SJCRH30 (cell line): ENCODE data around the gene CKS2. TPM values are rescaled to one million over a fixed set of nuclear protein-coding genes. Genes with fewer than 3 reads are reported as not detected.
"Not testable (repeated sequence)": the region's sequence is repeated elsewhere in the genome, so short reads cannot be mapped to it uniquely, and the experiment has no call there.

Source experiments
- DNase-seq, 2 experiments: peaks; one replicate each; pipeline ENCODE4 v3.0.0-alpha.2; 2015 to 2020
- H3K27ac ChIP-seq: fragments of 250-450 bp; sonication (Bioruptor Pico); 2 replicates; pipeline ENCODE4 v1.5.1; 2020; ENCODE audit warnings: mild to moderate bottlenecking, moderate library complexity
- H3K27me3 ChIP-seq: fragments of 250-450 bp; sonication (Bioruptor Pico); 2 replicates; pipeline ENCODE4 v1.5.1; 2020; ENCODE audit warnings: mild to moderate bottlenecking, moderate library complexity
- H3K36me3 ChIP-seq: fragments of 250-450 bp; sonication (Bioruptor Pico); 2 replicates; pipeline ENCODE4 v1.5.1; 2020; ENCODE audit warnings: mild to moderate bottlenecking, moderate library complexity
- H3K4me1 ChIP-seq: fragments of 250-450 bp; sonication (Bioruptor Pico); 2 replicates; pipeline ENCODE4 v1.5.1; 2020; ENCODE audit warnings: mild to moderate bottlenecking, moderate library complexity
- H3K4me3 ChIP-seq: fragments of 250-450 bp; sonication (Bioruptor Pico); 2 replicates; pipeline ENCODE4 v1.5.1; 2020; ENCODE audit warnings: mild to moderate bottlenecking, moderate library complexity
- H3K9me3 ChIP-seq: fragments of 250-450 bp; sonication (Bioruptor Pico); replicated peaks from 2 replicates; pipeline ENCODE4 v1.5.1; 2020; ENCODE audit warnings: mild to moderate bottlenecking, moderate library complexity
- total RNA-seq: library from RNA; depleted of rRNA; stranded (reverse); fragments of >200 nt; shearing (Covaris generic); gene quantifications from 2 replicates; pipeline ENCODE4 v1.2.3, GENCODE V29; 2014

Gene CKS2
- total RNA-seq, 1 experiment from 2014 or later = 362 TPM

DNA sequence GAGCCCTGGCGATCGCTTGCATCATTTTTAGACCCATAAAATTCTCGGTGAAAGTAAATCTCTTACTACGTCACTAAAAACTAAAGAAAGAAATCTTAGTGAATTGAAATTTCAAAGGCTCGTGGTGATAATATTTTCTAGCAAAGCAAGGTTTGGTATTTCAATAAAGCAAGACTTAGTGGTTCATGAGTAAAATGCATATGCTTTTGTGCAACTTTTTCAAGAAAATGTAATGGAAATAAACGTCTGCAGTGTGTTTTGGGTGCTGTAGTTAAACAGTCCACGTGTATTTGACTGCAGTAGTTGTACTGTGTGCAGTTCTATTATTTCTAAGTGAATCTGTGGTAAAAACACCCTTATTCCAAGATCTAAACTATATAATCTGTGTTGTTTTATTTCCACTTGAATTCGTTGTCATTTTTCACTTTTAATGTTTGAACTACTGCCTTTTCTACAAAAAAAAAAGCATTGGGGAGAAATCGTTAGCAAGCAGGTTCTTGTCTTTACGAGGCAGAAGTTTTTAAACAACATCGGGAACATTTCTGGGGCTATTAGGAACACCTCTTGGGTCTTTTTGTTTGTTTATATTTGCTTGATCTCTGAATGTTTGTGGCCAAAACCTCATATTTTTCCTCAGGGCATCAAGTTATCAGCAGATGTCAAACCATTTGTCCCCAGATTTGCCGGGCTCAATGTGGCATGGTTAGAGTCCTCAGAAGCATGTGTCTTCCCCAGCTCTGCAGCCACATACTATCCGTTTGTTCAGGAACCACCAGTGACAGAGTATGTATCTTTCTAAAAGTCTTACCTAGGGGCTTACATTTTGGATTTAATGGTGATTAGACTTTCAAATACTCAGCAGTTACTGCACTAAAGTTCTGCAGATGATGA lies 8.3 kb downstream of the CKS2 start:
- DNase-seq = peak; percentile 25 to 58
- Histone ChIP-seq H3K4me3 (peak overlapping the region; percentile 98), H3K9me3 (no peaks in the 10 kb centered on the region), H3K4me1 (peaks cover 11% of the 10 kb centered on the region), H3K27ac (peak overlapping the region; percentile 100), H3K36me3 (peaks cover 38% of the 10 kb centered on the region), H3K27me3 (no peaks in the 10 kb centered on the region)

DNA sequence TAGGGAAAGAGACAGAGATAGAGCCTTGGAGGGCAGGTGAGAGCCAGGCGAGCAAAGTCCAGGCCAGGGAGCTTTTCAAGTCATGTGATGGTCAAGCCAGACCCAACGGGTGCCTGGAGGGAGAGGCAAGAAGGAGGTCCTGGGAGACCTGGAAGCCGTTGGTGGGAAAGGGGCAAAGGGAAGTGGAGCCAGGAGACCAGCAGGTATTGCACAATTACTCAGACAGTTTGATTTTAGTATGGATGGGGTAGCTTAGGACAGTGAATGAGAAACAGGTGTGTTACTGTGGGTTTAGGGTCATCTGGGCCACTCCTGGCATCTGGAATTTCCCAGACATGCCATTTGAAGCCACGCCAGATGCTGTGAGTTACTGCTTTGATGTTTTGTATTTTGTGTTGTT lies 12.4 kb downstream of the CKS2 start:
- peaks cover 10% of the 10 kb centered on the region for H3K36me3 ChIP-seq
- no peak overlapping the region for H3K27ac ChIP-seq
- no peak overlapping the region for H3K4me3 ChIP-seq
- H3K9me3 ChIP-seq = no peaks in the 10 kb centered on the region
- no peaks in the 10 kb centered on the region for H3K4me1 ChIP-seq
- no peaks in the 10 kb centered on the region for H3K27me3 ChIP-seq
- no peak for DNase-seq

DNA sequence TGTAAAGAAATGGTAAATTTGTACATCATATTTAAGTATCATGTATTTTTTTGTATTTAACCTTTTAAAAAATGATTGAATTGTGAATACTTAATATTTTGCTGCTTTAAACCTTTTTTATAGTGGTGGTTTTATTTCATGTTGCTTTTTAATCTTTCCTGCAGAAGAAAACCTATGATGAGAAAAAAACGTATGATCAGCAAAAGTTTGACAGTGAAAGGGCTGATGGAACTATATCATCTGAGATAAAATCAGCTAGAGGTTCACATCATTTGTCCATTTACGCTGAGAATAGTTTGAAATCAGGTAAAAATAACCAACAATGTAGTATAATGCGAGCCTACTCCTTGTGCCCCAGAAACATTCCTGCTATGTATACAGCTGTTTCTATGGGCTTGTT lies 14.7 kb downstream of the CKS2 start:
- H3K4me3 ChIP-seq = no peak overlapping the region
- no peaks in the 10 kb centered on the region for H3K4me1 ChIP-seq
- H3K9me3 ChIP-seq = no peaks in the 10 kb centered on the region
- DNase-seq = no peak
- no peak overlapping the region for H3K27ac ChIP-seq
- peaks cover 19% of the 10 kb centered on the region for H3K36me3 ChIP-seq
- H3K27me3 ChIP-seq = no peaks in the 10 kb centered on the region

DNA sequence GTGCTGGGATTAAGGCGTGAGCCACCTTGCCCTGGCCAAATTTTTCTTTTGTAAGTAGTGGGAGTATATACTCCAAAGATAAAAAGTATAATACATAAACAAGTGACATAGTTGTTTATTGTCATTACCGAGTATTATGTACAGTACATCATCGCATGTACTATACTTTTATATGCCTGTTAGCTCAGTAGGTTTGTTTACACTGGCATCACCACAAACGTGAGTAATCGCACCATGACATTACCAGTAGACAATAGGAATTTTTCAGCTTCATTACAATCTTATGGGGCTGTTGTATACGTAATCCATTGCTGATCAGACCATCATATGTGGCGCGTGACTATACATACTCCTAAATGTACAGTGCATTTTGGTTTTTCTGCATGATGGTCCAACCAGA lies 17.1 kb downstream of the CKS2 start:
- Histone ChIP-seq H3K27me3 (no peaks in the 10 kb centered on the region), H3K9me3 (no peaks in the 10 kb centered on the region), H3K4me3 (no peak overlapping the region), H3K36me3 (peaks cover 36% of the 10 kb centered on the region), H3K27ac (no peak overlapping the region), H3K4me1 (no peaks in the 10 kb centered on the region)
- no peak for DNase-seq

DNA sequence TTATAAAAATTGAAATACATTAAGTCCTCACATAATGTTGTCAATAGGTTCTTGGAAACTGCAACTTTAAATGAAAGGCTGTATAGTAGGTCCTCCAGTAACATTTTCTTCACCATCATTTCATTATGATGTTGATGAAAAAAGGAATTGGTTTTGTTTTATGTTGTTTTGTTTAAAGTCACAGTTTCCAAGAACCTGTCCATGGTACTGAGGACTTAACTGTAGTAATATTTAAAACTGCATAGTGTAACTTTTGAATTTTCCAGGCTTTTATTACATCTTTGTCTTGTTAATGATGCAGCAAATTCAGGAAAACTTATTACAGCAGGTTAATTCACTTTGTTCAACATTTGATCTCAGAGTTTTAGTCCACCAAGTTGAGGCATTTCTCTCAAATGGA lies 18.9 kb downstream of the CKS2 start:
- Histone ChIP-seq H3K36me3 (peaks cover 43% of the 10 kb centered on the region), H3K27ac (no peak overlapping the region), H3K4me3 (no peak overlapping the region), H3K27me3 (no peaks in the 10 kb centered on the region), H3K9me3 (no peaks in the 10 kb centered on the region), H3K4me1 (no peaks in the 10 kb centered on the region)
- DNase-seq = no peak

DNA sequence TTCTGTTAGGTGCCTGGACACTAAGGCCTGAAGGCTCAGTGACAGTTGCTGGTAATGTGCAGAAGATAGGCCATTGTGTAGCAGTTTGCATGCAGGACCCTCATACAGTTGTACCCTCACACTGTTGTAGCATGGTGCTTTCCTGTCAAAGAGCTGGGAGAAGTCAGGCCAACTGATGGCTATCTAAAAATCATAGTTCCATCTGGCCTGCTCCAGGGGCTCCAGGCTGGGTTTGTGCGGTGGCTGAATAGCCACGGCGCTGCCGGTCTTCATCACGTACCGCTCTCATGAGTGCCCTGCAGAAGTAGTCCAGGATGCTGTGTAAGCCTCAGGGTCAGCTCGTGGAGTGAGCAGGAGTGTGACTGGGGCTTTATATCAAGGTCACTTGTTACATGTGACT lies 19.5 kb downstream of the CKS2 start:
- no peak overlapping the region for H3K27ac ChIP-seq
- H3K36me3 ChIP-seq = peaks cover 47% of the 10 kb centered on the region
- no peak for DNase-seq
- H3K4me3 ChIP-seq = no peak overlapping the region
- no peaks in the 10 kb centered on the region for H3K27me3 ChIP-seq
- H3K9me3 ChIP-seq = no peaks in the 10 kb centered on the region
- no peaks in the 10 kb centered on the region for H3K4me1 ChIP-seq

DNA sequence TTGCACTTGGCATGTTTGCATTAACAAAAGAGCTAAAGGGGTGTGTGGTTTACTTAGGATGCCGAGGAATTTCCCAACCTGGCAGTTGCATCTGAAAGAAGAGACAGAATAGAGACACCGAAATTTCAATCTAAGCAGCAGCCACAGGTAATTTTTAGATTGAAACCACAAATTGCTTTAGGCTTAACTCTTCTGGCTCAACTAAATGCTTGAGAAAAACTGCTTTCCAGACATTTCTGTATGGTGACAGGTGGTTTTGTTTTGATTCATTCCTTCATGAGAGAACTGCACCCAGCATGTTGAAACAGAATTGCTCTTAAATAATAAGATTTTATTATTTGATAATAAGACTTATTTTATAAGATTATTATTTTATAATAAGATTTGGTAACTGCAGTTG lies 28.8 kb downstream of the CKS2 start:
- no peaks in the 10 kb centered on the region for H3K9me3 ChIP-seq
- H3K27ac ChIP-seq = no peak overlapping the region
- H3K4me1 ChIP-seq = no peaks in the 10 kb centered on the region
- H3K27me3 ChIP-seq = no peaks in the 10 kb centered on the region
- peaks cover 61% of the 10 kb centered on the region for H3K36me3 ChIP-seq
- DNase-seq = no peak
- no peak overlapping the region for H3K4me3 ChIP-seq

DNA sequence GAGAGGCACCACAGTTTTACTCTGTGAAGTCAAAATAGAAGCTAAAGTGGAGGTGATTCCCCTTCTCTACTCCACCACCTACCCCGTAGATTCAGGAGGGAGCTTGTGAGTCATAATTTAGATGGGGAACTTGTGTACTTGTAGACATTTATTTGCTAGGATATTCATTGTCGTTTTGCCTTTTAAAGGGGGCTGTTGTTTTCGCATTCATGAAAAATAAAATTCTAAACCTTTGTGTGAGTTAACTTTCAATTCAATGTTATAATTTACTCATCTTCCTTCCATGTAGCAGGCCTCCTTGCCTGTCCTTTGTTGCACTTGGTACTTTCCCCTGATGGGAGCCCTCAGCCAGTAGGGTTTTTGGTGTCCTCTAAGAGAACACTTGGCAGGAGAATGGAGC lies 29.3 kb downstream of the CKS2 start:
- Histone ChIP-seq H3K27me3 (no peaks in the 10 kb centered on the region), H3K4me3 (no peak overlapping the region), H3K27ac (no peak overlapping the region), H3K4me1 (no peaks in the 10 kb centered on the region), H3K9me3 (no peaks in the 10 kb centered on the region), H3K36me3 (peaks cover 64% of the 10 kb centered on the region)
- no peak for DNase-seq

DNA sequence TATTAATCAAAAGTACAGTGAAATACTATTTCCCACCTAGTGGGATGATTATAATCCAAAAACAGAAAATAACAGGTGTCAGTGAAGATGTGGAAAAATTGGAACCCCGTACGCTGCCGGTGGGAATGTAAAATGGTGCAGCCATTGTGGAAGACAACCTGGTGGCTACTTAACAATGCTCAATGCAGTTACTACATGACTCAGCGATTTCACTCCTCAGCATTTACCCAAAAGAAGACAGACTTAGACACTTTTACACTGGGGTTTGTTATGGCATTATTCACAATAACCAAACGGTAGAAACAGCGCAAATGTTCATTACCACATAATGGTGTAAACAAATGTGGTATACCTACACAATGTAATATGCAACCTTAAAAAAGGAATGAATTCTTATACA lies 31.2 kb downstream of the CKS2 start:
- no peak for DNase-seq
- Histone ChIP-seq H3K9me3 (no peaks in the 10 kb centered on the region), H3K27ac (no peak overlapping the region), H3K4me3 (no peak overlapping the region), H3K4me1 (no peaks in the 10 kb centered on the region), H3K36me3 (peaks cover 74% of the 10 kb centered on the region), H3K27me3 (no peaks in the 10 kb centered on the region)

DNA sequence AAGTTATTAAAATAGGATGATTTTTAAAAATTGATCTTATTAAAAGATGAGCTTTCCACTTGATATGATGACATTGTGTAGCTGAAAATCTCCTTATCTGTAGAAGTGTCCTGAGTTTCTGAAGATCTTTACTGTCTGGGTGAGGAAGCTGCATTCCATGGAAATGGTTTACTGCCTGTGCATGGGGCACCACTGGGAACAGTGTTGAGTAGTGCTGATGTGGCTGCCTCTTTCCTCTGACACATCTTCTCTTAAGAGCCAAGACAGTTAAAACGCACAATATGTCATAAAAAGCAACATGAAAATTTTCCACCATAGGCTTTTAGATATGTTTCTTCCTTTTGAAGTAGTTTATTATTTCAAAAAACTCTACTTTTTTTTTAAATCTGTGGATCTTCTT lies 32.0 kb downstream of the CKS2 start:
- no peak for DNase-seq
- Histone ChIP-seq H3K27ac (no peak overlapping the region), H3K9me3 (no peaks in the 10 kb centered on the region), H3K27me3 (no peaks in the 10 kb centered on the region), H3K36me3 (peaks cover 68% of the 10 kb centered on the region), H3K4me1 (no peaks in the 10 kb centered on the region), H3K4me3 (no peak overlapping the region)

DNA sequence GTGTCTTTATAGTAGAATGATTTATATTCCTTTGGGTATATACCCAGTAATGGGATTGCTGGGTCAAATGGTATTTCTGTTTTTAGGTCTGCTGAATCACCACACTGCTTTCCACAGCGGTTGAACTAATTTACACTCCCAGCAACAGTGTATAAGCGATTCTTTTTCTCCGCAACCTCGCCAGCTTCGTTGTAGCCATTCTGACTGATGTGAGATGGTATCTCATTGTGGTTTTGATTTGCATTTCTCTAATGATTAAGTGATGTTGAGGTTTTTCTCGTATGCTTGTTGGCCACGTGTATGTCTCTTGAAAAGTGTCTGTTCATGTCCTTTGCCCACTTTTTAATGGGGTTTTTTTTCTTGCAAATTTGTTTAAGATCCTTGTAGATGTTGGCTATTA lies 32.8 kb downstream of the CKS2 start:
- not testable (repeated sequence) for H3K27me3 ChIP-seq, H3K4me1 ChIP-seq, DNase-seq, H3K9me3 ChIP-seq, H3K27ac ChIP-seq, H3K4me3 ChIP-seq
- peaks cover 70% of the 10 kb centered on the region for H3K36me3 ChIP-seq

DNA sequence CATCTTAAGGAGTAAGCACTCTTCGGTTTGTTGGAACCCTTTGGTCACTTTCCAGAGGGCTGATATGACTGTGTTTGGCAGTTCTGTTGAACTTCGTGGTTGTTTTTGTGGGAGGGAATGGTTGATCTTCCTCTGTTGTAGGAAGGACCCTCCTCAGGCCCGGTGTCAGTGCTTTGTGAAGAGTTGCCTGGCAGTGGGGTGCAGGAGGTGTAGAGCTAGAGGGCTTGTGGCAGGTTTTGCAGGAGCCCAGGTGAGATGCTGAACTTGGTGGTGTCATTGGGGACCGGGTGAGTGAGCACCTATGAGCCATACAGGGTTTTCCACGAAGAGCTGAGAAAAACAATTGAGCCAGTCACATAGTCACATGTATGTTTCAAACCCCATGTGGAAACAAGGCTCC lies 34.5 kb downstream of the CKS2 start:
- peaks cover 69% of the 10 kb centered on the region for H3K36me3 ChIP-seq
- no peaks in the 10 kb centered on the region for H3K27me3 ChIP-seq
- no peaks in the 10 kb centered on the region for H3K4me1 ChIP-seq
- H3K4me3 ChIP-seq = no peak overlapping the region
- no peaks in the 10 kb centered on the region for H3K9me3 ChIP-seq
- no peak overlapping the region for H3K27ac ChIP-seq
- no peak for DNase-seq

DNA sequence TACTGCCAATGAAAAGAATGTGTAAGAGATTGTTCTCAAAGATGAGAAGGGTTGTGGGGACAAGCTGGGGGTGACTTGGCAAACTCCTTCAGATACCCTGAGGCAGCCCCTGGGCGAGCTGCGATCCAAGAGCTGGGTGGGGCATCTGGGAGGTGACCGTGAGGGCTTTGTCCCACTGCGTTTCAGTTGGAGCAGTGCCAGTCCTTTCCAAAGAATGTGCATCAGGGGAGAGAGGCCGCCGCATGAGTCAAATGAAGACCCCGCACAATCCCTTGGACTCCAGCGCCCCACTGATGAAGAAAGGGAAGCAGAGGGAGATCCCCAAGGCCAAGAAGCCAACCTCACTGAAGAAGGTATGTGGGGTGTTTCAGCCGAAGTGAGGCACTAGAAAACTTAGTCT lies 35.7 kb downstream of the CKS2 start:
- no peak for DNase-seq
- H3K4me1 ChIP-seq = no peaks in the 10 kb centered on the region
- H3K4me3 ChIP-seq = no peak overlapping the region
- H3K9me3 ChIP-seq = no peaks in the 10 kb centered on the region
- no peak overlapping the region for H3K27ac ChIP-seq
- no peaks in the 10 kb centered on the region for H3K27me3 ChIP-seq
- H3K36me3 ChIP-seq = peaks cover 68% of the 10 kb centered on the region

DNA sequence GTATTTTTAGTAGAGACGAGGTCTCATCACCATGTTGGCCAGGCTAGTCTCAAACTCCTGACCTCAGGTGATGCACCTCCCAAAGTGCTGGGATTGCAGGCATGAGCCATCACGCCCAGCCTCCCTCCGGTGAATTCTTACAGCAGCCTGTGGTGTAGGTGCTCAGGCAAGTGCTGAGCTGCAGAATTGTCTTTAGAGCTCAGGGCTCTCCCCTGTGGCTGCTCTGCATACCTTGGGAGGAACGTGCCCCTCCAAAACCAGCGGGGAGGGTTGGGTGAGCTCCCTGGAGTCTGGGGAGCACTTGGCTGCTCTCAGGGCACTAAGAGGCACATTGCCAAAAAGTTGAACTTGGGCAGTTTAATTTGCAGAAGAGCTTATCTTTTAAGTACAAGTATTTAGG lies 36.7 kb downstream of the CKS2 start:
- H3K4me3 ChIP-seq = no peak overlapping the region
- H3K36me3 ChIP-seq = peaks cover 66% of the 10 kb centered on the region
- no peaks in the 10 kb centered on the region for H3K9me3 ChIP-seq
- H3K4me1 ChIP-seq = no peaks in the 10 kb centered on the region
- H3K27ac ChIP-seq = no peak overlapping the region
- no peak for DNase-seq
- H3K27me3 ChIP-seq = no peaks in the 10 kb centered on the region

DNA sequence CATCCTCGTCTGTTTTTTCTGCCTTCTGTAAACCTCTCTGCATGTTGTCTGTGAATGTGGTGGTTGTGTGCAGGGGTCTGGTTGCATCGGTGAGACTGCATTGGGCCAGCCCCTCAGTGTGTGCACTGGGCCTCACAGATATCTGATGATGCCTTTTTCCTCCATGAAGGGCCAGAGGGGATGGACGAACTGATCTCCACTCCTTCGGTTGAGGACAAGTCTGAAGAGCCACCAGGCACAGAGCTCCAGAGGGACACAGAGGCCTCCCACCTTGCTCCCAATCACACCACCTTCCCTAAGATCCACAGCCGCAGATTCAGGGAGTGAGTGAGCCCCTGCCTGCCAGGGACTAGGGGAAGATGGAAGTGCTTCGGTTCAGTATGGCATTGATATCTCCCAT lies 38.6 kb downstream of the CKS2 start:
- Histone ChIP-seq H3K27me3 (no peaks in the 10 kb centered on the region), H3K9me3 (no peaks in the 10 kb centered on the region), H3K36me3 (peaks cover 68% of the 10 kb centered on the region), H3K4me3 (no peak overlapping the region), H3K4me1 (no peaks in the 10 kb centered on the region), H3K27ac (no peak overlapping the region)
- no peak for DNase-seq

DNA sequence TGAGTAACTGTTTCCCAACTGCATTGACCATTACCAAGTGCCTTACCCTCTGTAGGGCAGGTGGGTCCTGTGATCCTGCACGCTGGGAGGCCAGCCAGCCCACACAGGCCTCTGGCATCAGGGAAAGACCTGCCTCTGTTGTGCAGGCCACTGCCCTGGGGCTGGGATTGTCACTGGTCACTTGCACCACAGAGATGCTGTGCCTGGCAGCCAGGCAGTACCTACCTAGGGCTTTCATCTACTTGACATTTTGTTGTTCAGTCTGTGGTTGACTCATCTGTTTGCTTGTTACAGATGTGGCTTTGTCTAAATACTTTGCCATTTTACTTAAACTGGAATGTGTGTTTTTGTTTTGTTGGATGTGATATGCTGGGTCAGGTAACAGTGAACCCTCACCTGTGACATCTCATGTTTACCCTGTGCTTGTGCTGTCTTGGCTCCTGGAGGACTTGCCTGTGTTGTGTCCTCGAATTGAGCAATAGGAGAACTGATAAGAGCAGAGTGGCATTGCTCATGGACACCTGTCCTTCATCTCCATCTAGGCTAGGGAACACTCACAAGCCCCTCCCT lies 40.1 kb downstream of the CKS2 start:
- Histone ChIP-seq H3K4me1 (no peaks in the 10 kb centered on the region), H3K36me3 (peaks cover 56% of the 10 kb centered on the region), H3K27ac (no peak overlapping the region), H3K27me3 (no peaks in the 10 kb centered on the region), H3K4me3 (no peak overlapping the region), H3K9me3 (no peaks in the 10 kb centered on the region)
- DNase-seq = no peak
